ENCODE results near the gene MIER2.

MIER2 gene

GRCh38 chr19:335486-336066 lies 9.0 kb downstream of the MIER2 start:
- no peak overlapping the region for H3K4me2 ChIP-seq (ENCODE audit: low read length)
- H2AFZ ChIP-seq (ENCODE audit: low read length): no peak overlapping the region
- no peaks in the 10 kb centered on the region for H3K27me3 ChIP-seq (ENCODE audit: insufficient read depth, low read length)
- no peaks in the 10 kb centered on the region for H3F3A ChIP-seq (ENCODE audit: insufficient read depth, low read length)
- H3K9ac ChIP-seq (ENCODE audit: low read length): no peak overlapping the region
- H4K20me1 ChIP-seq (ENCODE audit: insufficient read depth, low read length): no peaks in the 10 kb centered on the region
- H3K79me2 ChIP-seq (ENCODE audit: insufficient read depth, low read length): peaks cover 16% of the 10 kb centered on the region
- H3K9me2 ChIP-seq (ENCODE audit: low read depth, low read length): no peaks in the 10 kb centered on the region
- TF ChIP-seq, protein P1, sequence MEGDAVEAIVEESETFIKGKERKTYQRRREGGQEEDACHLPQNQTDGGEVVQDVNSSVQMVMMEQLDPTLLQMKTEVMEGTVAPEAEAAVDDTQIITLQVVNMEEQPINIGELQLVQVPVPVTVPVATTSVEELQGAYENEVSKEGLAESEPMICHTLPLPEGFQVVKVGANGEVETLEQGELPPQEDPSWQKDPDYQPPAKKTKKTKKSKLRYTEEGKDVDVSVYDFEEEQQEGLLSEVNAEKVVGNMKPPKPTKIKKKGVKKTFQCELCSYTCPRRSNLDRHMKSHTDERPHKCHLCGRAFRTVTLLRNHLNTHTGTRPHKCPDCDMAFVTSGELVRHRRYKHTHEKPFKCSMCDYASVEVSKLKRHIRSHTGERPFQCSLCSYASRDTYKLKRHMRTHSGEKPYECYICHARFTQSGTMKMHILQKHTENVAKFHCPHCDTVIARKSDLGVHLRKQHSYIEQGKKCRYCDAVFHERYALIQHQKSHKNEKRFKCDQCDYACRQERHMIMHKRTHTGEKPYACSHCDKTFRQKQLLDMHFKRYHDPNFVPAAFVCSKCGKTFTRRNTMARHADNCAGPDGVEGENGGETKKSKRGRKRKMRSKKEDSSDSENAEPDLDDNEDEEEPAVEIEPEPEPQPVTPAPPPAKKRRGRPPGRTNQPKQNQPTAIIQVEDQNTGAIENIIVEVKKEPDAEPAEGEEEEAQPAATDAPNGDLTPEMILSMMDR (IDR thresholded peaks at IDR 0.05; ENCODE audit: low read length): no peak
- TF ChIP-seq EZH2 (IDR thresholded peaks at IDR 0.05; ENCODE audit: borderline replicate concordance, low read length): no peak
- peaks cover 21% of the 10 kb centered on the region for H3K36me3 ChIP-seq (ENCODE audit: insufficient read depth, low read length)
- no peak overlapping the region for H3K27ac ChIP-seq (ENCODE audit: low read depth, low read length, poor library complexity, severe bottlenecking)
- H3K4me1 ChIP-seq (ENCODE audit: insufficient read depth, low read length, severe bottlenecking): no peaks in the 10 kb centered on the region
- peaks cover 4% of the 10 kb centered on the region; the same call in 1 of the 2 replicates for H3K9me3 ChIP-seq (ENCODE audit: low read length)
- H3K4me3 ChIP-seq (ENCODE audit: low read depth, low read length, poor library complexity, severe bottlenecking): no peak overlapping the region

GRCh38 chr19:335072-335471 lies 9.5 kb downstream of the MIER2 start:
- Histone ChIP-seq H3K36me3 (ENCODE audit: insufficient read depth, low read length) (peaks cover 25% of the 10 kb centered on the region), H3K79me2 (ENCODE audit: insufficient read depth, low read length) (peaks cover 16% of the 10 kb centered on the region)

GRCh38 chr19:334296-335071 lies 10.1 kb downstream of the MIER2 start:
- H3K27ac ChIP-seq (ENCODE audit: low read depth, low read length, poor library complexity, severe bottlenecking): no peak overlapping the region
- H4K20me1 ChIP-seq (ENCODE audit: insufficient read depth, low read length): no peaks in the 10 kb centered on the region
- H3K79me2 ChIP-seq (ENCODE audit: insufficient read depth, low read length): peaks cover 15% of the 10 kb centered on the region
- no peak overlapping the region for H3K4me3 ChIP-seq (ENCODE audit: low read depth, low read length, poor library complexity, severe bottlenecking)
- H3K4me2 ChIP-seq (ENCODE audit: low read length): no peak overlapping the region
- no peak overlapping the region for H2AFZ ChIP-seq (ENCODE audit: low read length)
- H3K36me3 ChIP-seq (ENCODE audit: insufficient read depth, low read length): peaks cover 28% of the 10 kb centered on the region
- H3K4me1 ChIP-seq (ENCODE audit: insufficient read depth, low read length, severe bottlenecking): no peaks in the 10 kb centered on the region
- TF ChIP-seq, protein P1 (IDR thresholded peaks at IDR 0.05; ENCODE audit: low read length): no peak
- no peak for TF ChIP-seq EZH2 (IDR thresholded peaks at IDR 0.05; ENCODE audit: borderline replicate concordance, low read length)
- no peaks in the 10 kb centered on the region for H3F3A ChIP-seq (ENCODE audit: insufficient read depth, low read length)
- H3K9me3 ChIP-seq (ENCODE audit: low read length): peaks cover 4% of the 10 kb centered on the region; the same call in 1 of the 2 replicates
- no peaks in the 10 kb centered on the region for H3K9me2 ChIP-seq (ENCODE audit: low read depth, low read length)
- no peaks in the 10 kb centered on the region for H3K27me3 ChIP-seq (ENCODE audit: insufficient read depth, low read length)
- no peak overlapping the region for H3K9ac ChIP-seq (ENCODE audit: low read length)

More at GRCh38 chr19:335072-335471, 9.5 kb downstream of the MIER2 start:
- no peak overlapping the region for H3K4me3 ChIP-seq (ENCODE audit: low read depth, low read length, poor library complexity, severe bottlenecking)
- H3K27ac ChIP-seq (ENCODE audit: low read depth, low read length, poor library complexity, severe bottlenecking): no peak overlapping the region
- no peak overlapping the region for H3K4me2 ChIP-seq (ENCODE audit: low read length)
- TF ChIP-seq, protein P1 (IDR thresholded peaks at IDR 0.05; ENCODE audit: low read length): no peak
- TF ChIP-seq EZH2 (IDR thresholded peaks at IDR 0.05; ENCODE audit: borderline replicate concordance, low read length): no peak
- H3F3A ChIP-seq (ENCODE audit: insufficient read depth, low read length): no peaks in the 10 kb centered on the region
- no peak overlapping the region for H2AFZ ChIP-seq (ENCODE audit: low read length)
- H3K9me3 ChIP-seq (ENCODE audit: low read length): peaks cover 4% of the 10 kb centered on the region; the same call in 1 of the 2 replicates
- H3K9me2 ChIP-seq (ENCODE audit: low read depth, low read length): no peaks in the 10 kb centered on the region
- no peaks in the 10 kb centered on the region for H3K27me3 ChIP-seq (ENCODE audit: insufficient read depth, low read length)
- no peaks in the 10 kb centered on the region for H3K4me1 ChIP-seq (ENCODE audit: insufficient read depth, low read length, severe bottlenecking)
- H4K20me1 ChIP-seq (ENCODE audit: insufficient read depth, low read length): no peaks in the 10 kb centered on the region
- no peak overlapping the region for H3K9ac ChIP-seq (ENCODE audit: low read length)

All from OCI-LY1 (cell line).